Stimulated activated naive CD8-positive, alpha-beta T cell treated with anti-CD3 and anti-CD28 coated beads, Interleukin-15, amount 100 ng/mL, for 72 hours (primary cell): ENCODE data around the gene ADM5.

ENCODE experiments used
- ATAC-seq: fragments of 150-1000 bp; cut with Tn5 transposase; 2 replicates; pipeline ENCODE4 v1.10.0; 2021; ENCODE audit warnings: mild to moderate bottlenecking, moderate library complexity
- DNase-seq, 2 donors: peaks; one replicate each; pipeline ENCODE4 v3.0.0; 2021 to 2022
- H3K27ac Mint-ChIP-seq, 2 donors: one replicate each; pipeline ENCODE4 v1.8.0; 2022; ENCODE audit warnings: mild to moderate bottlenecking in 2 of 2, mixed read lengths in 2 of 2, moderate library complexity in 2 of 2
- H3K27me3 Mint-ChIP-seq: one replicate; pipeline ENCODE4 v1.8.0; 2022; ENCODE audit warnings: mixed read lengths
- H3K4me1 Mint-ChIP-seq: one replicate; pipeline ENCODE4 v1.8.0; 2022; ENCODE audit warnings: mild to moderate bottlenecking, mixed read lengths
- H3K4me3 Mint-ChIP-seq, 2 donors: one replicate each; pipeline ENCODE4 v1.8.0; 2022; ENCODE audit warnings: mild to moderate bottlenecking in 2 of 2, mixed read lengths in 2 of 2, moderate library complexity in 1 of 2
- H3K9me3 Mint-ChIP-seq, 2 donors: one replicate each; pipeline ENCODE4 v1.8.0; 2022; ENCODE audit warnings: mixed read lengths in 2 of 2

The ADM5 gene

GRCh38 chr19:49739933-49740332 lies 50.5 kb downstream of the ADM5 start:
- H3K9me3 Mint-ChIP-seq, result no peaks in the 10 kb centered on the region
- ATAC-seq (no peak), DNase-seq (no peak)
- no peaks in the 10 kb centered on the region for H3K27me3 Mint-ChIP-seq
- peaks cover 6% of the 10 kb centered on the region for H3K4me1 Mint-ChIP-seq
- H3K4me3 Mint-ChIP-seq, result no peak overlapping the region
- H3K27ac Mint-ChIP-seq, result no peak overlapping the region
